GM21723 (cell line): ENCODE data around the gene ACTL6B.
A peak's percentile ranks its signal among the peaks of the same experiment; 100 is the strongest.

ENCODE experiments used
- ATAC-seq: cut with Tn5 transposase; IDR thresholded peaks from one replicate; pipeline ENCODE4 v1.9.1; 2021; ENCODE audit warnings: mild to moderate bottlenecking, moderate library complexity; ENCODE audit not compliant: unreplicated experiment

ACTL6B gene

GRCh38 chr7:100683659-100684533 is 27.6 kb upstream of the ACTL6B start:
- no peak for ATAC-seq

GRCh38 chr7:100682991-100683658 is 26.9 kb upstream of the ACTL6B start:
- ATAC-seq: no peak

- no peak for ATAC-seq
Observed at GRCh38 chr7:100682228-100682741, 26.0 kb upstream of the ACTL6B start.

GRCh38 chr7:100681491-100682227 is 25.4 kb upstream of the ACTL6B start:
- no peak for ATAC-seq

- ATAC-seq: no peak
Observed at GRCh38 chr7:100680576-100681271, 24.5 kb upstream of the ACTL6B start.

- ATAC-seq: no peak
Observed at GRCh38 chr7:100679927-100680575, 23.8 kb upstream of the ACTL6B start.

- no peak for ATAC-seq
Observed at GRCh38 chr7:100679129-100679926, 23.1 kb upstream of the ACTL6B start.

- ATAC-seq: no peak
Observed at GRCh38 chr7:100678291-100678984, 22.2 kb upstream of the ACTL6B start.

- ATAC-seq: no peak
Observed at GRCh38 chr7:100677308-100678267, 21.3 kb upstream of the ACTL6B start.

GRCh38 chr7:100676501-100677306 is 20.5 kb upstream of the ACTL6B start:
- ATAC-seq: no peak

- ATAC-seq: peak; percentile 34
Observed at GRCh38 chr7:100675581-100676350, 19.5 kb upstream of the ACTL6B start.

GRCh38 chr7:100675105-100675451 is 18.8 kb upstream of the ACTL6B start:
- no peak for ATAC-seq

GRCh38 chr7:100674411-100675104 is 18.3 kb upstream of the ACTL6B start:
- ATAC-seq: no peak

- ATAC-seq: peak; percentile 0
Observed at GRCh38 chr7:100673942-100674410, 17.7 kb upstream of the ACTL6B start.

GRCh38 chr7:100673302-100673941 is 17.2 kb upstream of the ACTL6B start, which contains the start of gene GNB2:
GNB2 (plus strand) TSS chr7:100673740; CDS start chr7:100676266, 2,526 bp downstream.
- peak; percentile 65 for ATAC-seq
